Measurements from ENCODE around the gene SPTBN2.

SPTBN2 gene

GRCh38 chr11:66723693-66724092 is 5.3 kb downstream of the SPTBN2 start:
- DNase-seq = no peak

- no peak for DNase-seq
These were observed 6.0 kb downstream of the SPTBN2 start for GRCh38 chr11:66722745-66723651.

- DNase-seq = no peak
These were observed 7.1 kb downstream of the SPTBN2 start for GRCh38 chr11:66721939-66722338.

GRCh38 chr11:66720899-66721470 is 8.0 kb downstream of the SPTBN2 start:
- no peak for DNase-seq

GRCh38 chr11:66720223-66720898 is 8.7 kb downstream of the SPTBN2 start:
- no peak for DNase-seq

GRCh38 chr11:66719111-66719872 is 9.7 kb downstream of the SPTBN2 start:
- DNase-seq = no peak

GRCh38 chr11:66718320-66718971 is 10.6 kb downstream of the SPTBN2 start:
- DNase-seq = no peak

- no peak for DNase-seq
These were observed 11.1 kb downstream of the SPTBN2 start for GRCh38 chr11:66717925-66718319.

GRCh38 chr11:66716996-66717395 is 12.0 kb downstream of the SPTBN2 start:
- no peak for DNase-seq

GRCh38 chr11:66715346-66716085 is 13.5 kb downstream of the SPTBN2 start:
- DNase-seq = no peak

GRCh38 chr11:66713746-66714480 is 15.1 kb downstream of the SPTBN2 start:
- no peak for DNase-seq

- DNase-seq = no peak
These were observed 18.6 kb downstream of the SPTBN2 start for GRCh38 chr11:66710384-66710930.

GRCh38 chr11:66708701-66709100 is 20.3 kb downstream of the SPTBN2 start:
- DNase-seq = no peak

- DNase-seq = no peak
These were observed 20.9 kb downstream of the SPTBN2 start for GRCh38 chr11:66708094-66708493.

- DNase-seq = no peak
These were observed 21.5 kb downstream of the SPTBN2 start for GRCh38 chr11:66707486-66707885.

- DNase-seq = no peak
These were observed 22.0 kb downstream of the SPTBN2 start for GRCh38 chr11:66706989-66707388.

GRCh38 chr11:66705587-66706335 is 23.3 kb downstream of the SPTBN2 start:
- no peak for DNase-seq

- DNase-seq = no peak
These were observed 24.2 kb downstream of the SPTBN2 start for GRCh38 chr11:66704659-66705360.

Measured in cortex of kidney (tissue), 1 donor.